COLO668 (cell line): Measurements from ENCODE around the gene CBX2.

ENCODE experiments used
- DNase-seq: peaks from one replicate; lab custom pipeline; 2025; ENCODE audit not compliant: unreplicated experiment; lab: John Stamatoyannopoulos, UW

The CBX2 gene

GRCh38 chr17:79786930-79787643 lies 9.1 kb downstream of the CBX2 start:
- DNase-seq, result no peak

- DNase-seq, result no peak
Observed at GRCh38 chr17:79788455-79788854, 10.5 kb downstream of the CBX2 start.

GRCh38 chr17:79788989-79789942 lies 11.3 kb downstream of the CBX2 start:
- no peak for DNase-seq

- peak; percentile 59 for DNase-seq
Observed at GRCh38 chr17:79789943-79790804, 12.2 kb downstream of the CBX2 start.

- no peak for DNase-seq
Observed at GRCh38 chr17:79790805-79791734, 13.1 kb downstream of the CBX2 start.

GRCh38 chr17:79791735-79792161 lies 13.8 kb downstream of the CBX2 start:
- no peak for DNase-seq

GRCh38 chr17:79792341-79792871 lies 14.5 kb downstream of the CBX2 start:
- DNase-seq, result no peak

- DNase-seq, result no peak
Observed at GRCh38 chr17:79792984-79793923, 15.3 kb downstream of the CBX2 start.

GRCh38 chr17:79793924-79794304 lies 16.0 kb downstream of the CBX2 start:
- DNase-seq, result no peak

- no peak for DNase-seq
Observed at GRCh38 chr17:79794659-79795511, 16.9 kb downstream of the CBX2 start.

GRCh38 chr17:79795795-79796443 lies 18.0 kb downstream of the CBX2 start:
- DNase-seq, result no peak

GRCh38 chr17:79796444-79796762 lies 18.5 kb downstream of the CBX2 start:
- DNase-seq, result no peak

- peak; percentile 98 for DNase-seq
Observed at GRCh38 chr17:79796763-79797491, 19.0 kb downstream of the CBX2 start, which contains the start of gene CBX8. Gene CBX8, minus strand, starts transcription at chr17:79797077. Its CDS starts 79 bp downstream, at chr17:79796998.

- no peak for DNase-seq
Observed at GRCh38 chr17:79797492-79798298, 19.7 kb downstream of the CBX2 start.

- DNase-seq, result peak; percentile 35
Observed at GRCh38 chr17:79798299-79799173, 20.6 kb downstream of the CBX2 start.
